Measurements from ENCODE around the gene CHP2.
"Not testable (repeated sequence)": the region's sequence is repeated elsewhere in the genome, so short reads cannot be mapped to it uniquely, and the experiment has no call there.

Gene CHP2

DNA sequence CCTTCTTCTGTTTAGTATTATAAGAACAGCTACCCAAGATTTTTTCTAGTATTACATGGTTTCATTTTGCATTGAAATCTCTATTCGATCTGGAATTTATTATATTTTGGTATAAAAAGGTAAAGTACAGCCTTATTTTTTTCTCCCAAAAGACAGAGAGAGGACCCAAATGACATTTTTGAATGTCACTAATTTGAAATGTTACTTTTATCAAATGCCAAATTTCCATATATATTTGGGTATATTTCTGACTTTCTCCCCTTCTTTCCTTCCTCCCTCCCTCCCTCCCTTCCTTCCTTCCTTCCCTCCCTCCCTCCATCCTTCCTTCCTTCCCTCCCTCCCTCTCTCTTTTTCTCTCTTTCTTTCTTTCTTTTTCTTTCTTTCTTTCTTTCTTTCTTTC lies 6.2 kb upstream of the CHP2 start:
- no peak for DNase-seq

DNA sequence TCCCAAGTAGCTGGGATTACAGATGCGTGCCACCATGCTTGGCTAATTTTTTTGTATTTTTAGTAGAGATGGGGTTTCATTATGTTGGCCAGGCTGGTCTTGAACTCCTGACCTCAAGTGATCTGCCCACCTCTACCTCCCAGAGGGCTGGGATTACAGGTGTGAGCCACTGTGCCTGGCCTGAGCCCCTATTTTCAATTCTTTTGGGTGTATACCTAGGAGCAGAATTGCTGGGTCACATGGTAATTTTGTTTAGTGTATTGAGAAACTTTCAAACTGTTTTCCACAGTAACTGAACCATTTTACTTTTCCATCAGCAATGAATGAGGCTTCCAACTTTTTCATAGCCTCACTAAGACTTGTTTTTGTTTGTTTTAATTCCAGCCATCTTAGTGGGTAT lies 3.8 kb upstream of the CHP2 start:
- not testable (repeated sequence) for DNase-seq

DNA sequence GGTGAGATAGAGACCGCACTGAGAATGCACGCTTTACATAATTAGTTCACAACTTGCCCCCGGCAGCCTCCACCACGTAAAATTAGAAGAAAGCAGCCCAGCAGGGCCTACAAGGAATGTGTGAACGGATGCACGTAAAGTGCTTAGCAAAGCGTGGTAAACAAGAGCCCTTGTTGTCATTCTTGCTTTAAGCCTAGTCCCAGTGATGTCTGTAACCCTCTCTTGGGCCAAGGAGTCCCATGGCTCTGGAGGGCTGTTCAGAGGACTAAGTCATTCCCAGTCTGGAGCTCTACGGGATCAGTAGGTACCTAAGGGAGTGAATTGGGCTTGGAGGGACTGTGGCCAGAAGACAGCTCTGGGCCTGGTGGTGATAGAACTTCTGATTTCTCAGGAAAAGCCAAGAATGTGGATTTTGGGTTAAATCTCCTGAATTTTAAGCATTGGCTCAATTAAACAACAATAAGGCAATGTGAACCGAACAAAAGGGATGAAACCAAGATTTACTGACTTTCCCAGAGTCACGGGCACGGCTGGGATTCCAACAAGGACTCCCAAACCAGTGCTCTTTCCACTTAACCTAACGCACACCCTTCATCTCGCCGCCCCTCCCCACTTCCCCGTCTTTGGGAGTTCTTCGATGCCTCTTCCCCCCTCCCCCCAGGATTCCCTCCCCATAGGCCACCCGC lies 775 bp upstream of the CHP2 start:
- DNase-seq: no peak

DNA sequence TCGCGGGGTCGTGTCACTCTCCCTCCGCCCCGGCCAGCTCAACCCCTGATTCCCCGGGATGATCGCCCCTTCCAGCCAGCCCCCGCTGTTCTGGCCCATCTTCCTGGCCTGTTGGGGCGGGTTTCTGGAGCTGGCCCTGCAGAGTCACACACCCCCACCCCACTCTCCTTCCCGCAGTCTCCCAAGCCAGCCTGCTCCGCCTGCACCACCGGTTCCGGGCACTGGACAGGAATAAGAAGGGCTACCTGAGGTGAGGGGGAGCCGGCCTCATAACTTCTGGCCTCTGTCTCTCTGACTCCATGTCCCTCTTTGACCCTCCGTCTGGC lies 621 bp downstream of the CHP2 start:
- DNase-seq: no peak

DNA sequence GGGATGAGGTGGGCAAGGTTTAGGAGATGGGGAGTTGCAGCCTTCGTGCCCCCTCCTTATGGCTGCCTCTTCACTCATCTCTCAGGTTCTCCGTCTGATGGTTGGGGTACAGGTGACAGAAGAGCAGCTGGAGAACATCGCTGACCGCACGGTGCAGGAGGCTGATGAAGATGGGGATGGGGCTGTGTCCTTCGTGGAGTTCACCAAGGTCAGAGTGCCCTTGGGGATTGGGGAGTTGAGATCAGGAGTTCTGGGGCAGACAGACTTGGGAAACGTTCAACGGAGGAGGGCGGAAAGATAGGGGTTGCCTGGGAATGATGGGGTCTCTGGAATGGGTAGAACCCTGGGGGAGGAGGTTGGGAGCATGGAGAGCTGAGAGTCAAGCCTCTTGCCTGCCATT lies 2.3 kb downstream of the CHP2 start:
- DNase-seq: no peak

DNA sequence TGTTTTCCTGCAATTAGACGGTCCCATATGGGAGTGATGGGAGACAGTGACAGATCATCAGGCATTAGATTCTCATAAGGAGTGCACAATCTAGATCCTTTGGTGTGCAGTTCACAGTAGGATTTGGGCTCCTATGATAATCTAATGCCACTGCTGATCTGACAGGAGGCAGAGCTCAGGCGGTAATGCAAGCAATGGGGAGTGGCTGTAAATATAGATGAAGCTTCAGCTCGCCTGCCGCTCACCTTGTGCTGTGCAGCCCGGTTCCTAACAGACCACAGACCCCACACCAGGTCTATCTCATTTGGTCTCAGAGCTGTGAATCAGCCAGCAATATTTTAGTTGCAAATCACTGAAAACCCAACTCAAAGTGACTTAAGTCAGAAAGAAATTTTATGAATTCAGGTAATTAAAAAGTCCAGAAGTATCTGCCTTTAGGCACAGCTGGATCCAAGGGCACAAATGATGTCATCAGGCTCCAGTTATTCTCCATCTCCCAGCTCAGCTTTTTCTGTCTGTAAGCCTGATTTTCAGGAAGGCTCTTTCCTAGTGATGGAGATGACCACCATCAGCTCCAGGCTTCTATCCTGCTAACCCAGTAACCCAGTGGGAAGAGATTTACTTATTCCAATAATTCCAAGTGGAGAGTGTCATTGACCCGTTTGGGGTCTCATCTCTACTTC lies 3.3 kb downstream of the CHP2 start:
- no peak for DNase-seq

DNA sequence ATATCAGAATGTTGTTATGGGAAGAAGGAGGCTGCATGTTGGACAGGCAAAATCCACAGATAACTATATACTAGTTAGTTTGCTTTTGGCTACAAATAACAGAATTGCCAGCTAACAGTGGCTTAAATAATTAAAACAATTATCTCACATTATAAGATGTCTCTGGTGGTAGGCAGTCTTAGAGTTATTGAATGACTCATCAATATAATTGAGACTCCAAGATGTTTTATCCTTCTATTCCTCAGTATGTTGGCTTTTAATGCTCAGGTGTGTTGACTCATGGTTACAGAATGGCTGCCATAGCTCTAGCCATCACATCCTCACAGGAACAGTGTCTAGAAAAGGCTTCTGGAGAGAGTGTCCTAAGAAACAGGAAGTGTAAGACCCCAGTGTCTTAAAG lies 11.1 kb downstream of the CHP2 start:
- DNase-seq: no peak

DNA sequence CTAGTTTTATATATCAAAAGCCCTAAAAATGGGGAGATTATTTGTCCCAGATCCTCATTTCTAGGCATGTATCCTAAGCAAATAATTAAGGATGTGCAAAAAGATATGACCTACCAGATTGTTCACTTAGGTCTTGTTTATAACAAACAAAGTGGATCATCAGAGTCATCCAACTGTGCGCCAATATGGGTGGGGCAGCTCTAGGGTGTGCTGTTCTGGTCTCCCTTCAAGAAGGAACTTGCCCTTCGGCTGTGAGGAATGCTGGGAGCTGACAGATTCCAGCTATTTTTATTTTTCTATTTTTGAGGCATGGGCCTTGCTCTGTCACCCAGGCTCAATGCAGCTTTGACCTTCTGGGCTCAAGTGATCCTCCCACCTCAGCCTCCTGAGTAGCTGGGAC lies 13.8 kb downstream of the CHP2 start:
- no peak for DNase-seq

DNA sequence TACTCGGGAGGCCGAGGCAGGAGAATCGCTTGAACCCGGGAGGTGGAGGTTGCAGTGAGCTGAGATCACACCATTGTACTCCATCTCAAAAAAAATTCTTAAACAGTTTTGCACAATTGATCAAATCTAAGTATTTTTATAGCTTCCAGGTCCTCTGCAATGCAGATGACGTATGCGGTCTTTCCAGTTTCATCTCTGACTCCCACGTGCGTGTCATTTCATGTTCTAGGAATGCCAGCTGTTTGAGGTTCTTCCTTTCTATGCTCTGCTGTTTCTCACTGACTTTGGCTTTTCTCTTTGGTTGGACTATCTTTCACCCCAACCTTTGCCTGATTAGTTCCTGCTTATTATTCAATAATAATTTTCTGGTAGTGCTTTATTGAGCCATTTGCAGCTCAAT lies 16.2 kb downstream of the CHP2 start:
- DNase-seq: no peak

DNA sequence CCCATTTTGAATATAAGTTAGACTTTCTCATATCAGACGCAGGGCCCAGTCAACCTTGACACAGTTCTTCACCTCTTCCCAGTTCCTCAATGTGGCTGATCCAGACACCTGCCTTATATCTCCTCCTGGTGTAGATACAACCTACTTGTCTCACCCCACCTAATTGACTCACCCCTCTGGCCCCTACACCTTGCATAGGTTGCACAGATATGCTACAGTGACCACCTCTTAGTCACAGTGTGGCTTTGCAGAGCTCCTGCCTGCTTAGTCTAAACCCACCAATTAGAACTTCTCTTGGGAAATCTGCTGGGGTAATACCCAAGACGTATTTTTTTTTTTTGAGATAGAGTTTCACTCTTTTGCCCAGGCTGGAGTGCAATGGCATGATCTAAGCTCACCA lies 16.8 kb downstream of the CHP2 start:
- DNase-seq: no peak

DNA sequence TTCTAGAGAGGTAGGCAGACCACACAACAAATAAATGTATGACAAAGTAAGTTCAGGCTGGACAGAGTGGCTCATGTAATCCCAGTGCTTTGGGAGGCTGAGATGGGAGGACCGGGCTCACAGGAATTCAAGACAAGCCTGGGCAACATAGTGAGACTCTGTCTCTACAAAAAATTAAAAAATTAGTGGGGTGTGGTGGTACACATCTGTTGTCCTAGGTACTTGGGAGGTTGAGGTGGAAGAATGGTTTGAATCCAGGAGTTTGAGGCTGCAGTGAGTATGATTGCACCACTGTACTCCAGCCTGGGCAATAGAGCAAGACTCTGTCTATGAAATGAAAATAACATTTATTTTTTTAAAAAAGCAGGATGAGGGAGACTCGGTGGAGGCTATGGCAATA lies 18.5 kb downstream of the CHP2 start:
- DNase-seq: no peak

DNA sequence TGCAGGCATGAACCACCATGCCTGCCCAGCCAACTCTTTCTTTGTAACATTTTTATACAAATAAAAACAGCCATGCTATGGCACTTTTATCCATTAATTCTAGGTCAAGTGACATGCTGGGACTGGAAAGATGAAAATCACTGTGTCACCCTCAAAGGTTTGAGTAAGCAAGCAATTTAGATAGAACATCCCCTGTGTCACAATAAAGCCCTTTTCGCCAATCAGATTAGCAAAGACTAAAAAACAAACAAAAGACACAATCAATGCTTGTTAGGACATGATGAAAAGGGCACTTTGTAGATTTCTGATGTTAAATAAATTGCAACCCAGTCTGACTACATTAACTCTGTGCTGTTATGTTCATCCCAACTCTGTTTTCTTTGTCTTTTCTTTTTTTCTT lies 26.4 kb downstream of the CHP2 start:
- no peak for DNase-seq

DNA sequence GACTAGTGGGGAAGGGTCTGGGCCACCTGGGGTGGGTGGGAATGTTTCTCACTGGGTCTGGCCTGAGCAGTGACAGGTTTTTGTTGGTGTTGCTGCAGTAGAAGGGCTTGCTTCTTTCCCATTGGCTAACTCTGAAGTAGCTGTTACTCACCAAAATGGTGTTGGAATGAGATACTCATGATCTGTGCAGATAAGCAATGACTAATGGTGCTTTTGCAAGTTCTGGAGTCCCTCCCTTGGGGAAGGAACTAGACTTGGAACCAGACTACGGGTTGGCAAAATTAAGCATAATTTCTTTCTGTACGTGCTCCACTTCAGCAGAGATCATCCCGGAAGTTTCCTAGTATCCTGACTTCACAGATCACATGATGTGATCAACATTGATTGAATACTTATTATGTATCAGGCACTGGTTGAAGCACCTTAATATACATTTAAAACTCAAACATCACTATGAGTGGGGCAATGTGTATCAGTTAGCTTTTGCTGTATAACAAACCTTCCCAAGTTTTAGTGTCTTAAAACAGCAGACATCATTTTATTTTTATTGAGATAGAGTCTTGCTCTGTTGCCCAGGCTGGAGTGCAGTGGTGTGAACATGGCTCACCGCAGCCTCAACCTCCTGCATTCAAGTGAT lies 30.1 kb downstream of the CHP2 start:
- DNase-seq: no peak

DNA sequence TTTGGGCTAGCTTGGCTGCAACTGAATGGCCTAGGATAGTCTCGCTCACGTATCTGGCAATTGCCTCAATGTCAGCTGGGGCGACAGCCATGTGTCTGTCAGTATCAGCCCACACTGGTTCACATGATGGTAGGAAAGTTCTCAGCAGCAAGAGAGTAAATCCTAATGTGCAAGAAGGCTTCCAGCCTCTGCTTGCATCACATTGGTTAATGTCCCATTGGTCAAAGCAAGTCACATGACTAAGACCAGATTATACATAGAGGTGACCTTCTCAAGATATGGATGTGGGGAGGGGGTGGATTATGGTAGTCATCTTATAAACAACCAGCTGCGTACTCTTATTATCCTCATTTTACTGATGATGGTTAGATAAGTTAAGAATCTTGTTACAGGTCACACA lies 31.0 kb downstream of the CHP2 start:
- DNase-seq: no peak

DNA sequence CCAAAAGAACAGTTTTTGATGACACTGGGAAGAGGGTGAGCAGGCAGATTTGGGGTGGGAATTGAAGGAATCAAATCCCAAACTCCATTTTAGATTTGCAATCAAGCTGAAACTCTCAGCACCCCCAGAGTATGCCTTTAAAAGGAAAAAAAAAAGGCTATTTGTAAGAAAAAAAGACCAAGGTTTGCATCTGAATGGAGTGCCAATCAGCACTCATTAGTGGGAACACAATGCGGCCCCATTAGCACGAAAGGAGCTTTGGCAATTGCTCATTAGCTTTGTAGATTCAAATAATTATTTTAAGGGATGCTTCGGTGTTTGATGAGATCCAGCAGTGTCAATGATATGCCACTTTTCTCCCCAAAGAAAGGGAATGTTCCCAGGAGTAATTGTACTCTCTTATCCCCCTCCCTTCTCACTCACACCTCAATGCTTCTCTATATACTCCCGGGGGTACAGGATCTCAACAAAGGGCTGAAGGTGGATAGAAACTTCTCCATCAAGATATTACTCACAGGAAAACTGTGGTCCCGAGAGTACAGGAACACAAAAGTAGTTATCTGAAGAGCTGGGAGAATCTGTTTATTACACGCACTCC lies 32.2 kb downstream of the CHP2 start:
- DNase-seq: no peak

DNA sequence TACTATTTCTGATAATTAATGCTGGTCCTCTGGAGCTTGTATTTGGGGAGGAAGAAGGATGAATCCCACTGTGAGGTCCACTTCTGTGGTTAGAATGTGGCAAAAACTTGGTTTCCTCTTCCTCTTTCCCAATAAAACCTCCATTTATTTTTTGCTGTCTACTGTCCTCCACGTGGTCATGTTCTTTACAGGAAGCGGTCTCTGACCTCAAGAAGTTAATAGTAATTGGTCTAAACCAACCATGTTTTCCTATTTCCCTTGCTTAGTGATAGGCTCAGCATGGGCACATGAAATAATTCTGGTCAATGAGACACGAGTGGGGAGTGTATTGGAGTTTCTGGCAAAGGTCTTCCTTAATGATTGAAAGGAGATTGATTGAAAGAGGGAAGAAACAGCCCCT lies 33.9 kb downstream of the CHP2 start:
- DNase-seq: peak; percentile 5

DNA sequence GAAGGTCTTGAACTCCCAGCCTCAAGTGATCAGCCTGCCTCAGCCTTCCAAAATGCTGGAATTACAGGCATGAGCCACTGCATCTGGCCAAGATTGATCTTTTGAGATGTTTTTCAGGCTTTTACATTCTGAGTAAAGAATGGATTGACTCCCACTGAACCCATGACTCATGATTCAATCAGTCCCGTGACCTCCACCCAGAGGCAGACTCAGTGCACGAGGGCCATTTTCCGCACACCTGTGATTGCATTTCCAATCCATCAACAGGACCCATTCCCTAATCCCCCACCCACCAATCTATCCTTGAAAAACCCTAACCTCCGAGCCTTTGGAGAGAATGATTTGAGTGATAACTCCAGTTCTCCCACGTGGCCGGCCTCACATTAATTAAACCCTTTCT lies 40.6 kb downstream of the CHP2 start:
- no peak for DNase-seq

DNA sequence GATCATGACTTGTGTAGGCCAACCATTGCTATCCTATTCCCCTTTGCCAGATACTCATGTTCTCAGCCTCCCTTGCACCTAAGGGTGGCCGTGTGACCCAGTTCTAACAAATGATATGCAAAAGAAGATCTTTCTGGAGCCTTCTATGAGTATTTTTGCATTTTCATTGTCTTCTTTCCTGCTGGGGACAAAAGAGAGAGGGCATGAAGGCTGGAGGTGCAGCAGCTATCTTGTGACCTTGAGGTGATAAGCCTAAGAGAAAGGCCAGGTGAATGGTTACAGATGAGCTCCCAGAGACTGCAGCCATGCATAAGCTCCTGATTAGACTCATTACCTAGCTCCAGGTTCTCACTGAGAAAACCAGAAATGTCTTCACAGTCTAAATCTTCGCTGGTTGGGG lies 42.1 kb downstream of the CHP2 start:
- DNase-seq: no peak

DNA sequence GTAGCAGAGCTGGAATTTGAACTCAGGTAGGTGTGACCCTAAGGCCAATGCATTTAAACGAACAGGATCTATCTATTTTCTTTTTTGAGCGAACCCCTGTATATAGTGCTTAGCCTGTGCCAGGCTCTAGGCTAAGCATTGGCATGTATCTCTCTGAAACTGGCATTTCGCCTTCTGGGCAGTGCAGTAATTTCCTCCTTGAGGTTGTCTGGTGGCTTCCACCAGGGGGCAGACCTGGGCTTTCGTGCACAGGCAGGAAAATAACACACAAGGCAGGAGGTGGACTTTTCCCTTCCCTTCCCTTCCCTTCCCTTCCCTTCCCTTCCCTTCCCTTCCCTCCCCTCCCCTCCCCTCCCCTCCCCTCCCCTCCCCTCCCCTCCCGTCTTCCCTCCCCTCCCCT lies 46.6 kb downstream of the CHP2 start:
- peak; percentile 54 for DNase-seq

DNA sequence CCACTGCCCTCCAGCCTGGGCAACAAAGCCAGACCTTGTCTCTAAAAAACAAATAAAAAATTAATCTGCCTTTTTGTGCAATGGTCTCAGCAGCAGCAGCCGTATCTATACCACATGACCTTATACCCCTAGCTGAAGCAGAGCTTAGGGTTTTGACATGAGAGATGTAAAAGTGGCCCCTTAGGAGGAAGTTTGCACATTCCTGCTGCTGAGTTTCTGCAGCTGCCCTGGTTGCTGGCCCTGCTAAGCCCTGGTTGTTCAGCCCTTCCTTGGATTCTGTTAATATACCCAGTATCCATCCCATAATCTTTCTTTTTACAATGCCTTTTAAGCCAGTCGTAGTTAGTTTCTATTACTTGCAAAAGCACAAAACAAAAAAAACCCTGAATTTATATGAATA lies 48.0 kb downstream of the CHP2 start:
- no peak for DNase-seq

DNA sequence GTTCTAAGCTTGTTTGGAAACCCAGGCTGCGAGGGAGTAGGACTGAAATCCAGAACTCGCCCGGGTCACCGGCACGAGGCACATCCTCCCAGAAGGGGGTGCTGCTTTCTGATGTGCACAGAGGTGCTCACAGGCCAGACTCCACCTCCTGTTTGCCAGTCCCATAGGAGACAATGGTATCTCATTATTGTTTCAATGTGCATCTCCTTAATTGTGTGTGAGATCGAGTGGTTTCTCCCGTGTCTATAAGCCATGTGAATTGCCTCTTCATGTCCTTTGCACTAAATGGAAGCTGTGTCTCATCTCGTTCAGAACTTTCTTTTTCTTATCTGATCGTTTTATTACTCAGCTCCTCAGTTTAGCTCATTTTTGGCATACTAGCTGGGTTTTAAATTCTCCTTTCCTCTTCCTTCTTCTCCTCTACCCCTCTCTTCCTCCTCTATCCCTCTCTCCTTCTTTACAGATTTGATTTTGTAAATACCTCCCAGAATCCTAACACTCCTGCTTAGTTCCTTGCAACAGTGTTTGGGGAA lies 48.8 kb downstream of the CHP2 start:
- peak; percentile 51 for DNase-seq

DNA sequence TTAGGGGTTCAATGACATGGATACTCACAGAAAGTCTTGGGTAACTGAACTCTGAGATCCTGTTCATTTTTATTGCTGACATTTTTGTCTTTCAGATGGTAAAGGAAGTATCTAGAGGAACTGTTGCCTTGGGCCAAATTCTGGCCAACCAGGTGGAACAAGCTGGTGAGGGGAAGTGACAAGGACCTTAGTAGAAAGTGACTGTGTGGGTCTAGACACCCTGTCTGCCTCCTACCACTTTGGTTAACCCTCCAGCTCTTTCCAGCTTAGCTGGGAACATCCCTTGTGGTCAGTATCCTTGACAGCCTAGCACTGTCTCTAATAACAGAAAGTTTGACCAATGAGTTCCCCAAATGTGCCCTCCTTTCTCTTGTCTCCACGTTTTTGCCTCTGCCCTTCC lies 52.2 kb downstream of the CHP2 start:
- DNase-seq: no peak
